Stimulated activated CD4-positive, alpha-beta T cell treated with anti-CD3 and anti-CD28 coated beads, Interleukin-12 subunit alpha, Interleukin-12 subunit beta, amount 100 ng/mL, for 48 hours (primary cell): Measurements from ENCODE around the gene DPP3.

Experiments used
- DNase-seq, 3 donors: peaks; one replicate each; pipeline ENCODE4 v3.0.0-alpha.2; 2020; ENCODE audit warnings: low read depth in 2 of 3, low spot score in 1 of 3

Gene DPP3

GRCh38 chr11:66478729-66479393, 1.4 kb upstream of the DPP3 start:
- DNase-seq: no peak

- no peak for DNase-seq
Measured at GRCh38 chr11:66479394-66480116, 679 bp upstream of the DPP3 start.

GRCh38 chr11:66484806-66485380, 4.7 kb downstream of the DPP3 start:
- DNase-seq: no peak

GRCh38 chr11:66488957-66489356, 8.7 kb downstream of the DPP3 start:
- DNase-seq: no peak

- no peak for DNase-seq
Measured at GRCh38 chr11:66489636-66490035, 9.4 kb downstream of the DPP3 start.

GRCh38 chr11:66491315-66491935, 11.2 kb downstream of the DPP3 start:
- DNase-seq: no peak

- DNase-seq: no peak
Measured at GRCh38 chr11:66492161-66492865, 12.1 kb downstream of the DPP3 start.

GRCh38 chr11:66493130-66493529, 12.9 kb downstream of the DPP3 start:
- DNase-seq: no peak

- DNase-seq: no peak
Measured at GRCh38 chr11:66494458-66494857, 14.2 kb downstream of the DPP3 start.

- DNase-seq: no peak
Measured at GRCh38 chr11:66494935-66495334, 14.7 kb downstream of the DPP3 start.

GRCh38 chr11:66495401-66495854, 15.2 kb downstream of the DPP3 start:
- DNase-seq: no peak

- no peak for DNase-seq
Measured at GRCh38 chr11:66497206-66497605, 17.0 kb downstream of the DPP3 start.

GRCh38 chr11:66498506-66498905, 18.3 kb downstream of the DPP3 start:
- no peak for DNase-seq

- no peak for DNase-seq
Measured at GRCh38 chr11:66505276-66505816, 25.1 kb downstream of the DPP3 start.

- no peak for DNase-seq
Measured at GRCh38 chr11:66509131-66509561, 28.9 kb downstream of the DPP3 start.

GRCh38 chr11:66510271-66510989, 30.2 kb downstream of the DPP3 start, which contains the start of gene BBS1:
TSS of gene BBS1 (plus strand) at chr11:66510635. CDS start at chr11:66510660, 25 bp downstream.
- peak; percentile 68 to 85 (median 81) for DNase-seq

- DNase-seq: no peak
Measured at GRCh38 chr11:66510990-66511339, 30.7 kb downstream of the DPP3 start.

- no peak for DNase-seq
Measured at GRCh38 chr11:66523611-66524010, 43.4 kb downstream of the DPP3 start.

- DNase-seq: no peak
Measured at GRCh38 chr11:66524304-66525040, 44.2 kb downstream of the DPP3 start.

GRCh38 chr11:66529069-66529468, 48.8 kb downstream of the DPP3 start:
- no peak for DNase-seq
